Lower leg skin (tissue), 4 donors: ENCODE measurements around the gene WFIKKN1. TPM values are rescaled to one million over a fixed set of nuclear protein-coding genes. Genes with fewer than 3 reads are reported as not detected.

ENCODE experiments used
- DNase-seq, 2 donors: peaks; one replicate each; pipeline ENCODE4 v3.0.0-alpha.2; 2019; ENCODE audit warnings: low spot score in 2 of 2
- H3K4me3 ChIP-seq: fragments of 200-600 bp; sonication (generic); 2 replicates; pipeline ENCODE4 v1.5.1; 2017; ENCODE audit warnings: mild to moderate bottlenecking, low read depth; ENCODE audit not compliant: poor library complexity, severe bottlenecking
- POLR2A ChIP-seq, 2 donors: fragments of 450-650 bp; IDR thresholded peaks; one replicate each; pipeline ENCODE4 v1.6.1; 2016 to 2017; ENCODE audit warnings: antibody characterized with exemption in 2 of 2, mild to moderate bottlenecking in 1 of 2, moderate library complexity in 1 of 2
- WGBS, 2 donors: methylation state at CpG; one replicate each; pipeline ENCODE4 v1.1.5; 2018; 5-methylcytosine and 5-hydroxymethylcytosine counted together
- intact Hi-C: fragments of 100-400 bp; cut with DNase I; formaldehyde crosslinking; loops from one replicate; pipeline ENCODE4 v1.15.0; 2023; ENCODE audit warnings: low total_unique reads
- total RNA-seq, 4 donors: library from RNA; depleted of rRNA; stranded (reverse); fragments of >200 nt; gene quantifications; one replicate each; pipeline ENCODE4 v1.1.0, GENCODE V29; 2016
- TF ChIP-seq, protein P1 (sequence below), 3 donors: fragments of 450-650 bp; IDR thresholded peaks; one replicate each; pipeline ENCODE4 v1.5.1; 2016; ENCODE audit warnings: antibody characterized with exemption in 3 of 3, mild to moderate bottlenecking in 3 of 3, moderate library complexity in 2 of 3

The WFIKKN1 gene
- total RNA-seq, 4 donors from 2014 or later: 1.3 to 5.0 (median 2.8) TPM

GRCh38 chr16:628321-629061 lies 2.3 kb upstream of the WFIKKN1 start:
- TF ChIP-seq POLR2A (IDR thresholded peaks at IDR 0.05): no peak
- TF ChIP-seq, protein P1, sequence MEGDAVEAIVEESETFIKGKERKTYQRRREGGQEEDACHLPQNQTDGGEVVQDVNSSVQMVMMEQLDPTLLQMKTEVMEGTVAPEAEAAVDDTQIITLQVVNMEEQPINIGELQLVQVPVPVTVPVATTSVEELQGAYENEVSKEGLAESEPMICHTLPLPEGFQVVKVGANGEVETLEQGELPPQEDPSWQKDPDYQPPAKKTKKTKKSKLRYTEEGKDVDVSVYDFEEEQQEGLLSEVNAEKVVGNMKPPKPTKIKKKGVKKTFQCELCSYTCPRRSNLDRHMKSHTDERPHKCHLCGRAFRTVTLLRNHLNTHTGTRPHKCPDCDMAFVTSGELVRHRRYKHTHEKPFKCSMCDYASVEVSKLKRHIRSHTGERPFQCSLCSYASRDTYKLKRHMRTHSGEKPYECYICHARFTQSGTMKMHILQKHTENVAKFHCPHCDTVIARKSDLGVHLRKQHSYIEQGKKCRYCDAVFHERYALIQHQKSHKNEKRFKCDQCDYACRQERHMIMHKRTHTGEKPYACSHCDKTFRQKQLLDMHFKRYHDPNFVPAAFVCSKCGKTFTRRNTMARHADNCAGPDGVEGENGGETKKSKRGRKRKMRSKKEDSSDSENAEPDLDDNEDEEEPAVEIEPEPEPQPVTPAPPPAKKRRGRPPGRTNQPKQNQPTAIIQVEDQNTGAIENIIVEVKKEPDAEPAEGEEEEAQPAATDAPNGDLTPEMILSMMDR (IDR thresholded peaks at IDR 0.05): no peak
- DNase-seq: peak in 1 of 2 donors; percentile 87
- intact Hi-C loops: no loop called here
- 90 to 92% methylated on average over 14 to 33 of the region's 33 CpGs for WGBS, 2 donors
- H3K4me3 ChIP-seq: no peak overlapping the region

- TF ChIP-seq, protein P1 (IDR thresholded peaks at IDR 0.05): no peak
- no peak for TF ChIP-seq POLR2A (IDR thresholded peaks at IDR 0.05)
- no peak for DNase-seq
- intact Hi-C loops: no loop called here
- 67 to 70% methylated on average over 26 to 29 of the region's 29 CpGs for WGBS, 2 donors
- no peak overlapping the region for H3K4me3 ChIP-seq
Observed at GRCh38 chr16:629185-629832, 1.5 kb upstream of the WFIKKN1 start.

GRCh38 chr16:629833-630248 lies 944 bp upstream of the WFIKKN1 start:
- 54 to 56% methylated on average over 10 to 11 of the region's 11 CpGs for WGBS, 2 donors
- intact Hi-C loops: no loop called here
- no peak for DNase-seq

DNA sequence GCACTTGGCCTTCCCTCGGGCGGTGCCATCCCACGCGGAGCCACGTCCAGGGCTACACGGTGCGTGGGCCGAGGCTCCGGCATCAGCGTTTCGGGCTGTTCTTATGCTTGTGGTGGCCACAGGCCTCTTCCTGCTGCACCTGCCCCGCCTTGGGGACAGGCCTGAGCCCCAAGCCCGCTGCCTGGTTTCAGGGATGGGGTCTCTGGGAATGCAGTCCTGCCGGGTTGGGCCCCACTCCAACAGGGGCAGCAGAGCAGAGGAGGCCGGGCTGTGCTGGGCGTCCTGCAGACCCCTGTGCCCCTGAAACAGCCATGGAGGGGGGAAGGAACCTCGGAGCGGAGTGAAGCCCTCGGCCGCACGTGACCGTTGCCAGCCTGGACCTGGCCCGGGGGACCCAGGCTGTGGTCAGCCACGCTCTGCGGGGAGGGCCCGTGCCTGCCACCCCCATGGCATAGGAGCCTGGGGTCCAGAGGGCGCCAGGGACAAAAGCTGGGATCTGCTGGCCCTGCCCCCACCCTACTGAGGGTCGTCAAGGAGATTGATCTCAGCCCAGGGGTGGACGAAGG lies 453 bp upstream of the WFIKKN1 start:
- intact Hi-C loops: no loop called here
- no peak overlapping the region for H3K4me3 ChIP-seq
- 42 to 44% methylated on average over 14 to 28 of the region's 29 CpGs for WGBS, 2 donors
- TF ChIP-seq, protein P1 (IDR thresholded peaks at IDR 0.05): no peak
- TF ChIP-seq POLR2A (IDR thresholded peaks at IDR 0.05): no peak
- no peak for DNase-seq

More at GRCh38 chr16:629833-630248, 944 bp upstream of the WFIKKN1 start:
- TF ChIP-seq, protein P1 (IDR thresholded peaks at IDR 0.05): no peak
- no peak for TF ChIP-seq POLR2A (IDR thresholded peaks at IDR 0.05)
- H3K4me3 ChIP-seq: no peak overlapping the region

DNA sequence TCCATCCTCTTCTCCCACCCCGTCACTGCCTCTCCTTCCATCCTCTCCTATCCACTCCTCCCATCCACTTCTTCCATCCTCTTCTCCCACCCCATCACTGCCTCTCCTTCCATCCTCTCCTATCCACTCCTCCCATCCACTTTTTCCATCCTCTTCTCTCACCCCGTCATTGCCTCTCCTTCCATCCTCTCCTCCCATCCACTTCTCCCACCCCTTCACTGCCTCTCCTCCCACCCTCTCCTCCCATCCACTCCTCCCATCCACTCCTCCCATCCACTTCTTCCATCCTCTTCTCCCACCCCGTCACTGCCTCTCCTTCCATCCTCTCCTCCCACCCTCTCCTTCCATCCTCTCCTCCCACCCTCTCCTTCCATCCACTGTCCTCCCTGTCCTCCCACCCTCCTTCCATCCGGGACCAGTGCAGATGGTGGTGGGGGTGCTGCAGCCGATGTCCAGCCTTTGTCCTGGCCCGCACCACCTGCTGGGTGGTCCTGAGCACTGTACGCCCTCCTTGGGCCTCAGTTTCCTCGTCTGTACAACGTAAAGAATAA lies 1.1 kb downstream of the WFIKKN1 start:
- no peak for DNase-seq
- intact Hi-C loops: no loop called here
- WGBS, 2 donors: 54 to 70% methylated on average over 9 of the region's 9 CpGs
- H3K4me3 ChIP-seq: no peak overlapping the region
- no peak for TF ChIP-seq POLR2A (IDR thresholded peaks at IDR 0.05)
- TF ChIP-seq, protein P1 (IDR thresholded peaks at IDR 0.05): no peak
